22Rv1 (cell line): Measurements from ENCODE around the gene CEACAM16.
A peak's percentile ranks its signal among the peaks of the same experiment; 100 is the strongest.

Experiments used
- H3K27ac ChIP-seq: fragments of 450-650 bp; 2 replicates; pipeline ENCODE4 v1.5.1; 2017
- CTCF ChIP-seq: fragments of 450-650 bp; IDR thresholded peaks from 2 replicates; pipeline ENCODE4 v1.5.1; 2017; ENCODE audit warnings: mild to moderate bottlenecking
- ZFX ChIP-seq: fragments of 450-650 bp; IDR thresholded peaks from 2 replicates; pipeline ENCODE4 v1.6.1; 2017; ENCODE audit warnings: antibody characterized with exemption, borderline replicate concordance

Gene CEACAM16

GRCh38 chr19:44698492-44699201 is at the start of gene CEACAM16:
CEACAM16 (plus strand) TSS chr19:44699151; CDS start chr19:44701457, 2,306 bp downstream.
- H3K27ac ChIP-seq = no peak within 1 kb of the TSS
- TF ChIP-seq CTCF = no peak
- TF ChIP-seq ZFX = no peak

GRCh38 chr19:44649578-44650145 is 49.3 kb upstream of the CEACAM16 start:
- no peak overlapping the region for H3K27ac ChIP-seq
- TF ChIP-seq CTCF (no peak), ZFX (no peak)

GRCh38 chr19:44653343-44653742 is 45.6 kb upstream of the CEACAM16 start:
- TF ChIP-seq ZFX (no peak), CTCF (no peak)
- no peak overlapping the region for H3K27ac ChIP-seq

GRCh38 chr19:44653977-44654774 is 44.8 kb upstream of the CEACAM16 start:
- TF ChIP-seq ZFX = no peak
- TF ChIP-seq CTCF = peak; percentile 44
- no peak overlapping the region for H3K27ac ChIP-seq

- TF ChIP-seq CTCF (peak; percentile 83), ZFX (no peak)
- peak overlapping the region; percentile 38 for H3K27ac ChIP-seq
These were observed 41.6 kb upstream of the CEACAM16 start for GRCh38 chr19:44657211-44657921.

GRCh38 chr19:44658069-44658733 is 40.8 kb upstream of the CEACAM16 start:
- TF ChIP-seq CTCF (no peak), ZFX (no peak)
- peak overlapping the region; percentile 38 for H3K27ac ChIP-seq
